Measurements from ENCODE around the gene FOXR2. TPM values are rescaled to one million over a fixed set of nuclear protein-coding genes. Genes with fewer than 3 reads are reported as not detected.

The FOXR2 gene
- polyA plus RNA-seq, 3 donors, result not detected

GRCh38 chrX:55636109-55636508 is 12.9 kb downstream of the FOXR2 start:
- H3K36me3 Mint-ChIP-seq, result no peaks in the 10 kb centered on the region
- H3K9me3 ChIP-seq (replicated peaks in 1 of 2; ENCODE audit: control insufficient read depth in 1 of 2, insufficient read depth in 1 of 2, low read length in 2 of 2), result peaks cover 0 to 27% of the 10 kb centered on the region in 2 donors

GRCh38 chrX:55638933-55639332 is 15.7 kb downstream of the FOXR2 start:
- H3K4me1 Mint-ChIP-seq, result no peaks in the 10 kb centered on the region
- no peak for TF ChIP-seq CTCF (IDR thresholded peaks at IDR 0.05)
- H4K20me1 ChIP-seq (ENCODE audit: insufficient read depth, low read length), result no peaks in the 10 kb centered on the region
- H3K36me3 ChIP-seq (replicated peaks in 1 of 2; ENCODE audit: control insufficient read depth in 1 of 2, insufficient read depth in 2 of 2, low read length in 2 of 2), result no peaks in the 10 kb centered on the region
- H3K36me3 Mint-ChIP-seq, result no peaks in the 10 kb centered on the region
- H3K4me3 Mint-ChIP-seq, result no peak overlapping the region
- no peak overlapping the region for H3K9ac ChIP-seq (ENCODE audit: insufficient read depth, low read length, poor library complexity, severe bottlenecking)
- DNase-seq, result no peak
- no peak overlapping the region for H2AFZ ChIP-seq (ENCODE audit: insufficient read depth, low read depth, low read length, poor library complexity, severe bottlenecking)
- no peak overlapping the region for H3K27ac Mint-ChIP-seq
- no peaks in the 10 kb centered on the region for H3K79me2 ChIP-seq (ENCODE audit: insufficient read depth, low read length)
- H3K4me2 ChIP-seq (replicated peaks; ENCODE audit: extremely low read depth, low read length, poor library complexity, severe bottlenecking), result no peak overlapping the region
- intact Hi-C loops (cut with micrococcal nuclease), result no loop called here
- no peak overlapping the region for H3K27ac ChIP-seq (ENCODE audit: low read depth in 1 of 2, low read length in 2 of 2)
- no peak overlapping the region for H3K4me3 ChIP-seq (replicated peaks in 1 of 3; ENCODE audit: low read depth in 2 of 3, low read length in 3 of 3)
- peaks cover 0 to 27% of the 10 kb centered on the region in 2 donors for H3K9me3 ChIP-seq (replicated peaks in 1 of 2; ENCODE audit: control insufficient read depth in 1 of 2, insufficient read depth in 1 of 2, low read length in 2 of 2)
- H3K9me3 Mint-ChIP-seq, result peaks cover 3 to 14% (median 5%) of the 10 kb centered on the region in 7 donors
- H3K27me3 ChIP-seq (ENCODE audit: control insufficient read depth in 2 of 2, insufficient read depth in 2 of 2, low read length in 2 of 2), result no peaks in the 10 kb centered on the region
- no peaks in the 10 kb centered on the region for H3K4me1 ChIP-seq (ENCODE audit: control insufficient read depth in 1 of 2, insufficient read depth in 2 of 2, low read length in 2 of 2)
- H3K27me3 Mint-ChIP-seq (ENCODE audit: low read depth in 3 of 3), result no peaks in the 10 kb centered on the region
- no CpG with 5 or more reads among the region's 1 CpG for WGBS (ENCODE audit: insufficient coverage)

More at GRCh38 chrX:55636109-55636508, 12.9 kb downstream of the FOXR2 start:
- Histone ChIP-seq H3K27me3 (ENCODE audit: control insufficient read depth in 2 of 2, insufficient read depth in 2 of 2, low read length in 2 of 2) (no peaks in the 10 kb centered on the region), H3K36me3 (replicated peaks in 1 of 2; ENCODE audit: control insufficient read depth in 1 of 2, insufficient read depth in 2 of 2, low read length in 2 of 2) (no peaks in the 10 kb centered on the region), H2AFZ (ENCODE audit: insufficient read depth, low read depth, low read length, poor library complexity, severe bottlenecking) (no peak overlapping the region), H3K27ac (ENCODE audit: low read depth in 1 of 2, low read length in 2 of 2) (no peak overlapping the region), H3K4me2 (replicated peaks; ENCODE audit: extremely low read depth, low read length, poor library complexity, severe bottlenecking) (no peak overlapping the region), H3K4me1 (ENCODE audit: control insufficient read depth in 1 of 2, insufficient read depth in 2 of 2, low read length in 2 of 2) (no peaks in the 10 kb centered on the region), H4K20me1 (ENCODE audit: insufficient read depth, low read length) (no peaks in the 10 kb centered on the region), H3K4me3 (replicated peaks in 1 of 3; ENCODE audit: low read depth in 2 of 3, low read length in 3 of 3) (no peak overlapping the region), H3K9ac (ENCODE audit: insufficient read depth, low read length, poor library complexity, severe bottlenecking) (no peak overlapping the region), H3K79me2 (ENCODE audit: insufficient read depth, low read length) (no peaks in the 10 kb centered on the region)
- no peak for DNase-seq
- Mint-ChIP-seq H3K27ac (peak overlapping the region in 1 of 7 donors; percentile 55), H3K9me3 (peaks cover 3 to 14% (median 5%) of the 10 kb centered on the region in 7 donors), H3K27me3 (ENCODE audit: low read depth in 3 of 3) (no peaks in the 10 kb centered on the region), H3K4me1 (peaks cover 2% of the 10 kb centered on the region), H3K4me3 (no peak overlapping the region)
- no peak for TF ChIP-seq CTCF (IDR thresholded peaks at IDR 0.05)
- intact Hi-C loops (cut with micrococcal nuclease), result no loop called here
- WGBS (ENCODE audit: insufficient coverage), result 83% methylated on average over 2 of the region's 8 CpGs
